NCI-H128 (cell line): ENCODE measurements around the gene MEF2C.

Experiments
- DNase-seq: peaks from one replicate; lab custom pipeline; 2025; ENCODE audit not compliant: unreplicated experiment; lab: John Stamatoyannopoulos, UW

The MEF2C gene

DNA sequence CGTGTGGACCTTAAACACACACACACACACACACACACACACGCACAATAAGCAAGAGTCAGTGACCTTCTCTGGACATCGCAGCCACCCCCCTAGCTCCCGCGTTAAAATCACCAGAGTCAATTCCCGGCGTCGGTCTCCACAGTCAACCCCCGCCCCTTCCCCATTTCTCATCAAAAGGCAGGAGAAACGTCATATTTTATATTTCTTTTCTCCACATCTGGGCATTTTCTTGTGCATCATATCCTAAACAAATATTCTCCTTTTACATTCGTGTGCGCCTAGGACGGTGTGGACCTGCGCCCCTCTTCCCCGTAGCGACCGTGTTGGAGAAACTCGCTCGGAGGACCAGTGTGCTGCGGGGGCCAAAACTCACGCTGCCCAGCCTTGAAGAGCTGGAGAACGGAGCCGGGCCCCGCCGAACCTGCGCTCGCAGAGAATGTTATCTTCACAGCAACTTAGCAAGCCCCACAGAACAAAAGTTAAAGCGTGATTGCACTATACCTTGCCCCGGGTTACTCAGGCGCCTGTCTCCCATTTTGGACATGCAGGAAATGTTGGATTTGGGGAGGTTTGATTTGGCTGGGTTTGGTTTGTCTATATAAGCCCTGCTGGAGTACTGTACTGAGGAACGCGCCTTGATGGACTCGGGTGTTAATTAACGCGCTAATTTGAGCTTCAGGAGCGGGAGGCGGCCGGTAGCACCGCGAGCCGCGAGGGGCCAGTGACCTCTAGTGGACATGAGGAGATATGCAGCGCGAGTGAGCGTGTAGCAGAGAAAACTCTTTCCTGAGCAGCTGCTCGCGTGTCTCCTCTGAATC lies 192.4 kb downstream of the MEF2C start:
- DNase-seq: no peak

DNA sequence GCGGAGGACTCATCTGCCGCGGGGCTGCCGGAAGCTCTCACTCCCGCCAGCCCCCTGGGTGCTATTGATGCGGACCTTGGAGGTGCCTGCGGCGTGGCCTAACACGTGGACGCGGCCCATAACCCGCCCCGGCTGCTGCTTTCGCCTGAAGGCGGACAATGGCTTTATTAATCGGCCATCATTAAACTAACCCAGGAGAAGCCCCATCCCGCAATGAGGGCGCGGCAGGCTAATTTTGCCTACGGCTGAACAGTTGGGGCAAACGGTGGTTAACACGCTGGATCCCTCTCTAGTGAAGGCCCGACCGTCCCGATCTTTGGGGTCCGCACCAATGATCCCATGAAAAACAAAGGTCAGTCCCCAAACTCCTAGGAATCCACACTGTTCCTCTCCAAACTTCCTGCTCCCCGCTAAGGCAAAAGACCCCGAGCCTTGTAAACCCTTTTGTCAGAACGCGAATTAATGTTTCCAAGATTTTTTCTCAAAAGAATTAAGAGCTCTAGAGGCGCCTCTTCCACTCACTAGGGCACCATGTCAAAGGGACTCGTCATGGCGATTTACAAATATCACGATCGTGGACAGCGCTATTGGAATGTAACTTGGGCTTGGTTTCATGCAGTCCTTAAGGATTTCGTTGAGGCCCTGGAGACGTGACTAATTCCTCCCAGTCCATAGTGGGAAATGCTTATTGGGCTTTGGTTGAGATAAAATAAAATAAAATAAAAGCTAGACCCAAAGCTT lies 193.1 kb downstream of the MEF2C start:
- no peak for DNase-seq

DNA sequence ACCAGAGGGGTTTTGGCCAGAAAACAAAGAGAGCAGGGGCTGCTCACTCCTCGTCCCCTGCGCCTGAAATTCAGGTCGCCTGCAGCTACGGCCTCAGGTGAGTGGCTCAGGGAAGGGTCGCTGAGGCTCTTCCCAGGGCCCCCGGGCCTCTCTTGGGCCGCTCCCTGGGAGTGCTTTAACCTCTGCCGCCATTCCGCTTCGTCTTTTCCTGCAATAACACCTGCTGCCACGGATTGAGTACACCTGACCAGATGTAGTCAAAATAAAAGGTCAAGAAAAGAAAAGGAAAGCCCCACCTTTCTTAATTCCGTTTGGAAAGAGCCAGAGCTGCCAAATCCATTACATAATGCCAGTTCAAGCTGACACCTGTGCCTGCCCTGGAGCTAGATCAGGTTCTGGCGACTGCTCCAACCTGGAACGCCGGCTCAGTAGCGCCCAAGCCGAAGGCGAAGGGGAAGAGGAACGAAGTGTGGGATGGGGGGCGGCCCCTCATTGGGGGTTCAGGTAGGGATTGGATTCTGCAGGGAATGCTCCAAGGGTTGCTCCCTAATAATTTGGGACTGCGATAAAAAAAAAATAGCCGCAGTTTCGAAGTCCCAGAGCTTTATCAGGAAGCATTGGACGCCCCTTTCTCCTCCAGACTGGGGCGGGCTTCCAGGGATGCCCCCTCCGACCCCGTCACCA lies 193.9 kb downstream of the MEF2C start:
- DNase-seq: no peak

DNA sequence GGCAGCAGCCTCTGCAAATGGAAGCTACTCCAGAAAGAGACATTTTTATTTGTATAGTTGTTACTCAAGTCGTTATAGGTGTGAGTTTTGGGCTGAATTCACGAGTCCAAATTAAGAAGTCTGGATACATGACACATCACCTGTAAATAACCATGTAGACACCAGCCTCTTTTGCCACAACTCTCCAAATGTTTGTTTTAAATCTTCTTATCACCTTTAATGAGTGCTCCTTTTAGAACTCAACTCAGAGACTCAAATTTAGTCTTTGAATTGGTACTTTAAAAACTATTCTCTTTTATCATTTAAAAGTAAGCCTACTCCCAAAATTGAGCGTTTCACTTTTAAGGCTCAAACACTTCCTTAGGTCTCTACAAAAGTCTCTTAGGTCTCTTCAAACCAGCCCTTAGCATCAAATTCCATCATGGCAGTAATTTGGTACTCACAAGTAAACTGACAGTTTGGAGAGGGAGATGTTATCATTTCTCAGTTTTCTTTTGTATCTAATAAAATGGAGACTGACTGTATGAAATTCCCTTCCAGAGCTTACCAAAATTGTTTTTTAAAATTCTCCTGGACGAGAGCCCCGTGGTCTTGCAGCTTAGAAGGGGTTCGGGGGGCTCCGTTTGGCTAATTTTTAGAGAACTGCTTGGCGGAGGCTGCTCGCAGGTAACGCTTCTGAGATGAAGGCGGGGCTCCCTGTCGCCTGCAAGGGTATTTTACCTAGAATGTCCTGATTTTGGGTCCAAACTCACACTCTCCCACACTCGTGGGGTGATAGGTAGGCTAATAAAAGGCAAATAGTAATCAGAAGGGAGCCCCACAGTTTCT lies 194.6 kb downstream of the MEF2C start:
- no peak for DNase-seq

DNA sequence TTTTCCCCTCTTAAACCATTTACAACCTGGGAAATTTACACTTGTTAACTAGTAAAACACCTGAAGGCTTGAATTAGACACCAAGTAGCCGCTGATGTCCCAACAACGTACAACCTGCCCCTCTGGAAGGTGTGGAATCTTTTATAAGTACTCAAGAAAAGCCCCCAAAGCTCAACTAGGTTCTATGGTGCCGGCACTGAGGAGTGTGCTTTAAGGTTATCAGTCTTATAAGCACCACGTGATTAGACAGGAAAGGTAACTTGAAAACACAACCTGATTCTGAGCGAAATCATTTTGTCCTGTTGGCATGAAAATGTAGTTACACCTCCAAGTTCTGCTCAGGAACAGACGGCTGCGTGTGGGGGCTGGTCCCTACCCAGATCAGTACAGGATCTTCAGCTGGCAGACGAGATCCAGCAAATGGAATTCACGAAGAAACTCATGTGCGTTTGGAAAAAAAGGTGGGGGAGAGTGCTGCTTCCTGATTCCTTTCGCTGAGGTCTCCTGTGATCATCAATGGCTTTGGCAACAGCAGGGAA lies 195.5 kb downstream of the MEF2C start:
- DNase-seq: no peak

DNA sequence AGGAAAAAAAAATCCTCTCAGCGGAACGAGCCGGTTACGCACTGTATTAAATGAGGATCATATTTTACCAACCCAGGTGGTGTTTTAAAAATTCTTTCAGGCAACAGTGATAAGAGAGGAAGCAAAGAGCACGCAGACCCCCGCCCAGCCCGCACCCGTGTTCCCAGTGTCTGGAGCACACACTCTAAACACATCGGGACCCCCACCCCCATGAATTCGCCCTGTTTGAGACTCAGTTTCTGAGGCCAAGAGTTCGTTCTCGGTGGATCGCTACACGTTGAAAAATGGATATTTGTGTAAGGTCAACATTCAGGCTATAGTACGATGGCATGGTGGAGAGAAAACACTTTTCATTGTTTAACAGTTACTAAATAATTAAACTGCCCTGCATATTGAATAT lies 196.3 kb downstream of the MEF2C start:
- DNase-seq: no peak

DNA sequence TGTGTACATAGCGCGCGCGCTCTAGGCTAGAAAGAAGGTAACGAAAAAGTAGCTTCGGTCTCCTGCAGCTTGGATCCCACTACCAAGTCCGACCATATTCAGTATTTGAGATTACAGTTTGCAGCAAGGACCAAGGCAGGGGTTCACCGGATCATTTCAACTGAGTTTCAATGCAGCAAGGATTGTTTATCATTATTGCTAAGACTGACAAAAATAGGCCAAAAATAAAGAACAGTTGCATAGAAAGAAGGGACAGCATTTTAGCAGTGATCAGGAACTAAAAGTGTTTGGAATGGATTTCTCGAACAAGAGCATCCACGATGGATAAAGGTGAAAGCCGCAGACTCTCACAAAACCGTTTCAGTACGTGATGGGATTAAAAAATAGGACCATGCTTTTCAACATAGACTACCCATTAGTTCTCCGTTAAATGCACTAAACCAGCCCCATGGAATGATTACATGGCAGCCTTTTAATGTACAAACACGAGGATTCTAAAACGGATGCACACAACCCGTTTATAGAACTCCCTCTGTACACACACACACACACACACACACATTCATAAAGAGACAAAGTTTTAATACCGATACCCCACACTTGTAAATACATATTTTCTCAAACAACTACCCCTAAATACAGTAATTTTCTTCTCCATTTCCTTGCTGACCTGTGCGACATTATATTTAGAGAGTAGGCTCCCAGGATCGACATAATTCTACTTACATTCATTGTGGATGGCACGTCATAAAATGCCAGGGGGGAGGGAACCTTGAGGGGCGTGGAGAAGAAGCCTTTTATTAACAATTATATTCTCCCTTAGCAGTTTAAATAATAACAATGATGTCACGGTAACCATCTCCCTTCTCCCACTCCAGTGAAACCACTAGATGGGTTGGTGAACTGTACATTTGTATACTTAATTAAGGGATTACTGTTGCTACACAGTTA lies 197.1 kb downstream of the MEF2C start:
- DNase-seq: no peak

DNA sequence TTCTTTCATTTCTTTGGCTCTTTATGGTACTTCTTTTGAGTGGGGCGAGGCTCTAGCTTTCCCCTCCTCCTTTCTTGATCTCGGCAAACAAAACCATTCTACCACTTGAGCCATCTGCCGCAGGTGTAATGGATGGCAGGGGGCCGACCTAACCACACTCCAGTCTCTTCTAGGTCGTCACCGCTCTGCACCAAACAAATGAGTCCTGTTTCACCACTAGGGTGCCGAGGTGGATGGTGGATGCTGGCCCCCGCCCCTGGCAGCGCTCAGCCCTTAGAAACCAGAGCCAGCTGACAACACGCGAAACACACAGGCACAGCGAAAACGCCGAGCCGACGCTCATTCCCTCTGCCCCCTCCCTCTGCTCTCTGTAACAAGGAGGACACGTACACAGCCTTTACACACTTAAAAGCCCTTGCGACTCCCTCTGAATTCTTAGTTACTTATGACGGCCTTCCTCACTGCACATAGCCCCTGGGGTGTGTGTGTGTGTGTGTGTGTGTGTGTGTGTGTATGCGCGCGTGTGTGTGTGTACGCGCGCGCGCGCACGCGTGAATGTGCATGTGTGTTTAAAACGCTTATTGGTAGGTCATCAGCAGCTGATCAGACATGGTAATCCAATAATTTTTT lies 199.4 kb downstream of the MEF2C start:
- DNase-seq: peak; percentile 68

DNA sequence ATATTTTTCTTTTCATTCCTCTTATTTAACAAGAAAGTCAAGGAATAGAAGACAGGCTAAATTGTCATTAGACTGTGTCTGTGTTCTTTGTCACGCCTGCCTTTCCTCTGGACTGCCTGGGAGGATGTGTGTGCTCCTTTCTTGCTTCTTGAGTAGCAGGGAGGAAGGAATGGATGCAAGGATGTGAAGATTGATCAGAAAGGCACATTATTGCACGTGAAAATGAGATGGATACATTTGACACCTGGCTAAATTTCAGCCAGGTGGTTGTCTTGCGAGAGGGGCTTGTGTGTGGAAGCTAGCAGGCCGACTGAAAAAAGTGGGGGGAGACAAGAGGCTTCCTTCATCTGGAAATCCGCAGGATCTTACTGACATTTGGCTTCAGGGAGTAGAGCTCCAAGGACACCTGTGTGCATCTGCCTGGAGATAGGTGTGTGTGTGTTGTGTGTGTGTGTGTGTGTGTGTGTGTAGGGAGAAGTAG lies 200.1 kb downstream of the MEF2C start:
- DNase-seq: no peak

DNA sequence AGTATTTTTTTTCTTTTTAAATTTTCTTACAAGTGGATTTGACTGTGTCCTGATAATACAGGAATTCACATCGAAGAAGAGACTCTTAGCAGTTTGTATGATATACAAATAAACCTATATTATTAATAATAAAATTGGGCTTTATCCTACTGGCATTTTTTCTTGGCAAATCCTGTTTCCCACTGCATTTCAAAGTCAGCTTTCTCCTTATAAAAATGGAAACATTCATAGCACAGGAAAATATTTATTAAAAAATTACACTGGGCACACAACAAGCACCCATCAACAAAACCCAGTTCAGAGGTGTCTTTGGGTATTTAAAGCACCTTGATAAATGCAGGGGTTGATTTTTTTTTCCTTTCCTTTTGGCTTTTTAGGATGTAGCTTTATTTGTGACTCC lies 200.9 kb downstream of the MEF2C start:
- no peak for DNase-seq

DNA sequence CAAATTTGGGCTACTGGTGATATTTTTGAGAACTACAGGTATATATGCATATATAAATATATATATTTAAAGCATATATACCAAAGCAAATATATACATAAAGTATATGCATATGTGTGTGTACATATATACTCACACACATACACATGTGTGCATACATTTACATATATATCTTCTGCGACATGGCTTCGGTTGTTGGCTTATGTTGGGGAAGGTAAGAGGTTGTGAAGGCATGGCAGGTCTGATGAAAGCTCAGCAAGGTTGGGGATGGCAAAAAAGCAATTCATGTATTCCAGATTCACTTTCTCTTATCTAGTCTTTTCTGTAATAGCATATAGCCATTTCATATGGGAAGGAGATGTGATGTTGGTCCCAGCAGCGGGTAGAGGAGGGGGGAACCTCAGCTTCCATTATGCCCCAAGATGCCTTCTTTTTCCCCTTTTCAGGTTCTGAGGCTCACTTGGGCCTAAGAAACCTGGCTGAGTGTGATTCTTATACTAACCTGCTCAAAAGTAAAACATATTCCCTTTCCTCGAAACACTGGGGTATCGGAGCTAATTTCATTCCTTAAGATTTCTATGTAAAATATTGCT lies 201.7 kb downstream of the MEF2C start:
- DNase-seq: no peak

DNA sequence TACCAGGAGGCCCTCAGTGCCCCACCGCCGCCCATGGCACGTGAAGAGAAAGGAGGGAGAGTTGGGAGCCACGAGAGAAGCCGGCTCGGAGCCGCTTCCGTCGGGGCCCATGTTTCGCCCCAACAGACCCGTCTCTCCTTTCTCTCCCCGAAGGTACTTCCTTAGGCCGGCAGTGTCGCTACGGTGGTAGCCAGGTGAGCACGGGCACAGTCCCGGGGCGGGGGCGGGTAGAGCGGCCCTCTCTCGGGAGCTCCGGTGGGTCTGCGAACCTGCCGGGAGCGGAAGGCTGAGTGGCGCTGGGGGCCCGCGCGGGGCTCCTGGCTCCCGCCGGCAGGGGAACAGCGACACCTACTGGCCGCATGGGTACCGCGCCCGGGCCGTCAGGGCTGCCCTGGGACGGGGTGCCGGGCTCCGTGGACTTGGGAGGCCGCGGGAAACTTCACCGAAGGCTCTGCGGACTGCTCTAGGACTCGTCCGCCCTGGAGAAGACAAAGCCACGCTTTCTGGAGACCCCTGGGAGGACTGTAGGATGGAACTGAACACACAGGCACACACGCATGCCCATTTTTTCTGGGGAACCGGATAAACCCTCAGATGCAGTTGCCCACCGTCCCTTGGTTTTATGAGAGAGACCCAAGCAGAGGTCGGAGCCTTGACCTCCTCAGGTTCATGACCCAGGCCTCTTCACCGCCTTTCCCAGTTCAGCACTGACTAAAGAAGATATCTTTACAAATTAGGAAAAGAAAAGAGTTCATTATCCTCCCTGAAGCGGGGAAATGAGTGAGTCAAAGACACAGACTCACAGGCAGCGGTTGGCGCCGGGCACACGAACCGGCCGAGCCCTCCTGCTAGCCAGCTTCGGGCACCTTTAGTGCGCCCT lies 202.5 kb downstream of the MEF2C start:
- DNase-seq: peak; percentile 16

DNA sequence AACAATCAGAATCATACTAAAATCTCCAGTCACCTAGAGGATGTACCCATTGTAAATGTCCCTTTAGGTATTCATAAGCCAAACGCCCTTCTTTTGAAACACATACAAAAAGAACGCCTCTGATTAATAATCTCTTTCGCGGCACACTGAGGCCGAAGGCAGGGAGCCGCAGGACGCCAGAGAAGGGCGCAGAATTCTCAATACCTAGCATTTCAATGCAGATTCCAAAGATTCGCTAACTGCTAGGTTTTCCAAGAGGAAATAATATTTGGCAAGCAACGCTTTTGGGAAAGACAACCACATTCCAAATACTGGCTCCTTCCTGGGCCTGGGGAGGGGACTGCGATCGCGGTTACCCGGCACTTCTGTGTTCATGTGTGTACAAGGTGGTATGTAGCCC lies 203.3 kb downstream of the MEF2C start:
- DNase-seq: no peak

DNA sequence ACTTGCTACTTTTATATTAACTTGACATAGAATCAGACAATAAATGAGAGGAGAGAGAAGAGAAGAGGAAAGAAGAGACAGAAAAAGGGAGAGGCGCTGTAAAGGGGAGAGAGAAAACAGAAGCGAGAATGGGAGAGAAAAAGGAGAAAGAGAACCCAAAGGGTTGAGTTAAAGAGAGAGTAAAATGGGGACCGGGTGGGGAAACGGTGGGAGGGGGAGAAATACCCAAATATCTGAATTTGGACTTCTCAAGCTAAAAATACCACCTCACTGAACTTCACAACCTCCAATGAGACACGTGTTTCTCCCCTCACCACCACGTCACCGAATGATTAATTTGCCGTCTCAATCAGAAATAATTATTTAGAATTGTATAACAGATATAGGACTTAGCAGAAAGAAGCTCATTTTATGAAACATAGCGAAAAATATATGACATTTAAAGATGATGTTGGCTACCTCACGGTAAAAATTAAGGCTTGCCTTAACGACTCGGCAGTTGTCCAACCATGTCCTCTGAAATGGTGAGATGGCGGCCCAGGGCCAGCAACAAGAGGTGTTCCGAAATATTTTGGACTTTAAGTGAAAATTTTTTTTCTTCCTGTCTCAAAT lies 204.1 kb downstream of the MEF2C start:
- no peak for DNase-seq

DNA sequence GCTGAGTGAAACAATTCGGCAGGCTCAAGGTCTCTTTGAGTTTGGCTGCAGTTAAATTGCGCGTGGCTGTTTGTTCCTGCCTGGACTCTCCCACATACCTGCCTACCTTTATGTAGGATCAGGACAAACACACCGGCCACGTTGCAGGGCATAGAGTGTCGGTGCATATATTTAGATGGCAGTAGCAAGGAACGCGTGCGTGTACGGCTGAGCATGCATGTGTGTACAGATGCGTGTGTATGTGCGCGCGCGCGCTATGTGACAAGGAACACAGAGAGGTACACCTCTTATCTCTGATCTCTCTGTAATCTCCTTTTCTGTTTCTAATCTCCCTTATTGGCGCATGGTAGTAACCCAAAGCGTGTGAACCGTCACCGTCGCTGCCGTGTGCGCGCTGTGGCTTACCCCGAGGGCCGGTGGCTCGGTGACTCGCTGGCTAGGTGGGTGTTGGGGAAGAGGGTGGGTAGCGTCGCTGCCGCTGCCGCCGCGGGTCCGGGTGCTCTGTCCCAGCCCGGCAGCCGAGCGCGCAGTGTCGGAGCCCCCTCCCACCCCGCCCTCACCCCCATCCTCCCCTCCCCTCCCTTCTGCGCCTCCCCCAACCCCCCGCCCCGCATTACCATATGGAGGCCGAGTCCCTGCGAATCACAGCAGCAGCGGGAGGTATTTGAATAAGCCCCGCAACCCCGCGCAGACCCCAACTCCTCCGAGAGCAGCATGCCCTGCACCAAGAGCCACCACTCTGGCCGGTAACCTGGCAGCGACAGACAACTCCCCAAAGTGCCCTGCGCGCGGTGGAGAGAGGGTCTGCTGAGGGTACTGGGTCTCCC lies 204.8 kb downstream of the MEF2C start:
- DNase-seq: no peak

DNA sequence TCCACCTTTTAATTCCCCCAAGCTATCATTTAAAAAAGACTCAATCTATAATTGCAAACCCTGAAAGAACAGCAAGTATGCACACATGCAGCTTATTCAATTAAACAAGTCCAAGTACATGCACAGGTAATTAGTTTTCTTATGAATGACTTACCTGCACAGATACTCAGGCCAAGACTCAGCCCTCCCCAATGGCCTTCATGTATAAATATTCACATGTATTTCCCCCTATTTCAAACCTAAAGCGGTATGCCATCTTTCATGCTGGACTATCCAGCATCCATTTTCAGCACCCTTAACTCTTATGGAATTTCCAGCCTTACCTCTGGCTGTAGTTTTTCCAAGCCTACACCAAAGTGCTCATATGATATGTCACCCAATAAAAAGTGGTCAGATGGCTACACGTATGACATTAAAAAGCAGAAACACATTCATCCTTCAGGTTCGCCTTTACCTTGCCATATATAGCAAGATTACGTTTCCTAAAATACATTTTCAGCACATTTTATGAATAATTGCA lies 205.5 kb downstream of the MEF2C start:
- no peak for DNase-seq
